KMS-11 (cell line): Measurements from ENCODE around the gene NRDC.
A peak's percentile ranks its signal among the peaks of the same experiment; 100 is the strongest.

Experiments used
- H2AFZ ChIP-seq: fragments of 200-600 bp; sonication (generic); 2 replicates; pipeline ENCODE4 v1.6.1; 2016; ENCODE audit warnings: antibody characterized with exemption, mixed run types, low read depth
- H3K27ac ChIP-seq: fragments of 200-600 bp; sonication (generic); 2 replicates; pipeline ENCODE4 v1.6.1; 2016; ENCODE audit warnings: mild to moderate bottlenecking, mixed run types
- H3K27me3 ChIP-seq: fragments of 200-600 bp; sonication (generic); 2 replicates; pipeline ENCODE4 v1.6.1; 2017; ENCODE audit warnings: mild to moderate bottlenecking, low read depth, mixed run types, moderate library complexity; ENCODE audit not compliant: insufficient read depth
- H3K36me3 ChIP-seq: fragments of 200-600 bp; sonication (generic); 2 replicates; pipeline ENCODE4 v1.6.1; 2017; ENCODE audit warnings: mild to moderate bottlenecking, mixed run types; ENCODE audit not compliant: insufficient read depth
- H3K4me1 ChIP-seq: fragments of 200-600 bp; sonication (generic); 2 replicates; pipeline ENCODE4 v1.6.1; 2016; ENCODE audit warnings: mild to moderate bottlenecking, low read depth, mixed run types; ENCODE audit not compliant: poor library complexity, severe bottlenecking
- H3K4me2 ChIP-seq: fragments of 200-600 bp; sonication (generic); 2 replicates; pipeline ENCODE4 v1.7.0; 2016; ENCODE audit warnings: mild to moderate bottlenecking, mixed run types
- H3K4me3 ChIP-seq: fragments of 200-600 bp; sonication (generic); IDR thresholded peaks from 2 replicates; pipeline ENCODE4 v1.6.1; 2017; ENCODE audit warnings: low read depth, low read length, mixed read lengths; ENCODE audit not compliant: insufficient read depth
- H3K79me2 ChIP-seq: fragments of 200-600 bp; sonication (generic); 2 replicates; pipeline ENCODE4 v1.6.1; 2016; ENCODE audit warnings: low read depth, mixed run types; ENCODE audit not compliant: insufficient read depth
- H3K9ac ChIP-seq: fragments of 200-600 bp; sonication (generic); 2 replicates; pipeline ENCODE4 v1.6.1; 2016; ENCODE audit warnings: mild to moderate bottlenecking, mixed run types
- H4K20me1 ChIP-seq: fragments of 200-600 bp; sonication (generic); 2 replicates; pipeline ENCODE4 v1.6.1; 2016; ENCODE audit warnings: mild to moderate bottlenecking, mixed run types; ENCODE audit not compliant: insufficient read depth
- TF ChIP-seq, protein P1 (sequence below): fragments of 200-600 bp; sonication (generic); conservative IDR thresholded peaks from 2 replicates; pipeline ENCODE4 v1.6.1; 2017; ENCODE audit warnings: low read depth, mild to moderate bottlenecking, antibody characterized with exemption, low read length, moderate library complexity, mixed read lengths

The NRDC gene

DNA sequence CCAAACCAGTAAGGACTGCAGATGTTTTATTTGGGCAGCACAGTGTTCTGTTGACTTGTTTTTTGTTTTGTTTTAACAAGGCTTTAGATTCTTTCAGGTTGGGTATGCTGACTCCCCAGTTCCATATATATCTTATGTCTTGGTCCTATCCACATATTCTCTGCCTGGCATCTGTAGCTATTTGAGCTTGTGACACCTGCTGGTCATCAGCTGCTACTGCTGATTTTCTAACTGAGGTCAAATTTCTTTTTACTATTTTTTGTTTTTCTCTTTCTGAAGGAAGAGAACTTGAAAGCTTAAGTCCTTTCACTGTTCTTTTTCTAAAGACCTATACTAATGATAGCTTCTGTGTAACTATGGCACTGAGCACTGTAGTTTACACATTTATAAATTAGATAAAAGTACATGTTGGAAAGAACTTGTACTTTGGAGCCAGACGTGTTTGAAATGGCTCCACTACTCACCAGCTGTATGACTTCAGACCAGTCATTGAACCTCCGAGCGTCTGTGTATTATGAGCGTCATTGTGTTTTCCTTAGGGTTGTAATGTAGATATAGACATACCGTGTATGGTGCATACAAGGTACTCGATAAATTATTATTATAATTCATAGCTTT, 109.4 kb downstream of the NRDC start:
- no peak overlapping the region for H3K4me3 ChIP-seq
- TF ChIP-seq, protein P1, sequence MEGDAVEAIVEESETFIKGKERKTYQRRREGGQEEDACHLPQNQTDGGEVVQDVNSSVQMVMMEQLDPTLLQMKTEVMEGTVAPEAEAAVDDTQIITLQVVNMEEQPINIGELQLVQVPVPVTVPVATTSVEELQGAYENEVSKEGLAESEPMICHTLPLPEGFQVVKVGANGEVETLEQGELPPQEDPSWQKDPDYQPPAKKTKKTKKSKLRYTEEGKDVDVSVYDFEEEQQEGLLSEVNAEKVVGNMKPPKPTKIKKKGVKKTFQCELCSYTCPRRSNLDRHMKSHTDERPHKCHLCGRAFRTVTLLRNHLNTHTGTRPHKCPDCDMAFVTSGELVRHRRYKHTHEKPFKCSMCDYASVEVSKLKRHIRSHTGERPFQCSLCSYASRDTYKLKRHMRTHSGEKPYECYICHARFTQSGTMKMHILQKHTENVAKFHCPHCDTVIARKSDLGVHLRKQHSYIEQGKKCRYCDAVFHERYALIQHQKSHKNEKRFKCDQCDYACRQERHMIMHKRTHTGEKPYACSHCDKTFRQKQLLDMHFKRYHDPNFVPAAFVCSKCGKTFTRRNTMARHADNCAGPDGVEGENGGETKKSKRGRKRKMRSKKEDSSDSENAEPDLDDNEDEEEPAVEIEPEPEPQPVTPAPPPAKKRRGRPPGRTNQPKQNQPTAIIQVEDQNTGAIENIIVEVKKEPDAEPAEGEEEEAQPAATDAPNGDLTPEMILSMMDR: peak; percentile 45
- H2AFZ ChIP-seq: no peak overlapping the region
- H3K27ac ChIP-seq: no peak overlapping the region
- H3K36me3 ChIP-seq: no peaks in the 10 kb centered on the region
- no peaks in the 10 kb centered on the region for H3K27me3 ChIP-seq
- H3K4me2 ChIP-seq: no peak overlapping the region
- no peaks in the 10 kb centered on the region for H4K20me1 ChIP-seq
- no peaks in the 10 kb centered on the region for H3K4me1 ChIP-seq
- no peaks in the 10 kb centered on the region for H3K79me2 ChIP-seq
- H3K9ac ChIP-seq: no peak overlapping the region

DNA sequence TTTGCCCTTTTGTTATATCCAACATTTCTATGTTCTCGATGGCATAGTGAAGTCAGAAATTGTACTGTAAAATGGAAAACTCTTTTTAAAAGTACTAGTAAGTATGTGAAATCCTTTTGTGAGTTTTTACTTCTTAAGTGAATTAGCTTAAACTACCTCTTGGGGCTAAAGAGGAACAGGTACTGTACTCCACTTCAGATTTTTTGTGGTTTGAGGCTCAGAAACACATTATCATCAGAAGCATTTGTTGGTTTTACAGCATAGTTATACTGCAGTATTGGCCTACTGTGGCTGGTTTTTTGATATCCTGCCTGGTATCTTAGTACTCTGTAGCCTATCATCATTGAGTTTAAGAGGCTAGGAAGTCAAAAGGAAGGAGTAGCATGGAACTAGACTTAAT, 117.2 kb downstream of the NRDC start:
- Histone ChIP-seq H3K9ac (no peak overlapping the region), H3K4me1 (no peaks in the 10 kb centered on the region), H2AFZ (no peak overlapping the region), H3K36me3 (no peaks in the 10 kb centered on the region), H3K4me3 (no peak overlapping the region), H3K79me2 (no peaks in the 10 kb centered on the region), H4K20me1 (no peaks in the 10 kb centered on the region), H3K27me3 (no peaks in the 10 kb centered on the region), H3K27ac (no peak overlapping the region), H3K4me2 (no peak overlapping the region)
- TF ChIP-seq, protein P1: no peak

DNA sequence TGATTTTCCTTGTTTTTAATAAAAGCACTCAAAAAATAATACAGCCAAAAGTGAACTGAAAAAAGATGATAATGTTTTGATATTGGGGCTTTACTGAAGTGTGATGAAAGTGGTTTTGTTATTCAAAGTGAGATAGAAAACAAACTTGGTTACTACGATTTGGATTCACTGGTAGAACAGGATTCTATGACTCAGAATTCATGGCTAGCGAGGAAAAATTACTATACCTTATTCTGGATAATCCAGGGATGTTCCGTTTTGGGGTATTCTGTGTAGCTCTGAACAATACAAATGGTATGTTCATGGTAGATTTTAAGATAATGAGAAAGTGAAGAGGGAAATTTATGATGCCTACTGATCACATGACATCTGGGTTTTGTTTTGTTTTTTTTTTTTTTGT, 117.7 kb downstream of the NRDC start:
- Histone ChIP-seq H3K36me3 (no peaks in the 10 kb centered on the region), H3K9ac (no peak overlapping the region), H3K27ac (no peak overlapping the region), H3K4me3 (no peak overlapping the region), H3K27me3 (no peaks in the 10 kb centered on the region), H3K79me2 (no peaks in the 10 kb centered on the region), H3K4me1 (no peaks in the 10 kb centered on the region), H2AFZ (no peak overlapping the region), H4K20me1 (no peaks in the 10 kb centered on the region), H3K4me2 (no peak overlapping the region)
- TF ChIP-seq, protein P1: no peak

DNA sequence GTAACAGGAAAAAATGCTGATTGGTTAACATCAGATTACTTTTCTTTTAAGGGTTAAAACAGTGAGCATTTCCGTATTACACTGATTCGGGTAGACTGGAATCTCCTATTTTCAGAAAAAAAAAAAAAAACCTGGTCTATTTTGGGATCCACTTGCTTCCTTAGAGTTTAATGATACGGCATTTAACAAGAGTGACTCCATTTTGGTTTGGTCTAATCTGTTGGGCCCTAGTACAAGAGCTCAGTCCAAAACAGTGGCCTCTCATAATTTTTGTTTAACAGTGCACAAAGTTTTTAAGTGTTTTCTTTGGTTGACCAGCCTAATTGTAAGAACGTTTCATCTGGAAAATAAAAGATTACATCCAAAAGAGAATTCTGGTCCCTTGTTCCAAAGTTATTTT, 120.2 kb downstream of the NRDC start:
- Histone ChIP-seq H3K79me2 (no peaks in the 10 kb centered on the region), H2AFZ (no peak overlapping the region), H3K4me3 (no peak overlapping the region), H3K4me2 (no peak overlapping the region), H3K4me1 (peaks cover 9% of the 10 kb centered on the region), H4K20me1 (no peaks in the 10 kb centered on the region), H3K36me3 (no peaks in the 10 kb centered on the region), H3K27me3 (no peaks in the 10 kb centered on the region), H3K9ac (no peak overlapping the region), H3K27ac (no peak overlapping the region)
- TF ChIP-seq, protein P1: no peak
